ENCODE measurements around the gene RRH. TPM values are rescaled to one million over a fixed set of nuclear protein-coding genes. Genes with fewer than 3 reads are reported as not detected.
"Not testable (repeated sequence)": the region's sequence is repeated elsewhere in the genome, so short reads cannot be mapped to it uniquely, and the experiment has no call there.

The RRH gene
- total RNA-seq, 1 donor from 2014 or later, result 0.19 TPM

- no peaks in the 10 kb centered on the region for H3K9me3 ChIP-seq (replicated peaks)
- no peak overlapping the region for H3K27ac ChIP-seq (replicated peaks)
- H3K27me3 ChIP-seq (ENCODE audit: low read depth), result no peaks in the 10 kb centered on the region
- H3K36me3 ChIP-seq, result no peaks in the 10 kb centered on the region
- TF ChIP-seq, protein P1, sequence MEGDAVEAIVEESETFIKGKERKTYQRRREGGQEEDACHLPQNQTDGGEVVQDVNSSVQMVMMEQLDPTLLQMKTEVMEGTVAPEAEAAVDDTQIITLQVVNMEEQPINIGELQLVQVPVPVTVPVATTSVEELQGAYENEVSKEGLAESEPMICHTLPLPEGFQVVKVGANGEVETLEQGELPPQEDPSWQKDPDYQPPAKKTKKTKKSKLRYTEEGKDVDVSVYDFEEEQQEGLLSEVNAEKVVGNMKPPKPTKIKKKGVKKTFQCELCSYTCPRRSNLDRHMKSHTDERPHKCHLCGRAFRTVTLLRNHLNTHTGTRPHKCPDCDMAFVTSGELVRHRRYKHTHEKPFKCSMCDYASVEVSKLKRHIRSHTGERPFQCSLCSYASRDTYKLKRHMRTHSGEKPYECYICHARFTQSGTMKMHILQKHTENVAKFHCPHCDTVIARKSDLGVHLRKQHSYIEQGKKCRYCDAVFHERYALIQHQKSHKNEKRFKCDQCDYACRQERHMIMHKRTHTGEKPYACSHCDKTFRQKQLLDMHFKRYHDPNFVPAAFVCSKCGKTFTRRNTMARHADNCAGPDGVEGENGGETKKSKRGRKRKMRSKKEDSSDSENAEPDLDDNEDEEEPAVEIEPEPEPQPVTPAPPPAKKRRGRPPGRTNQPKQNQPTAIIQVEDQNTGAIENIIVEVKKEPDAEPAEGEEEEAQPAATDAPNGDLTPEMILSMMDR (IDR thresholded peaks at IDR 0.05; ENCODE audit: borderline replicate concordance), result no peak
- H3K4me1 ChIP-seq, result no peaks in the 10 kb centered on the region
- no peak overlapping the region for H3K4me3 ChIP-seq
- no peak for DNase-seq
- intact Hi-C loops (cut with micrococcal nuclease), result no loop called here
Measured at GRCh38 chr4:109872950-109873656, 45.3 kb downstream of the RRH start.

- Histone ChIP-seq H3K27me3 (ENCODE audit: low read depth) (no peaks in the 10 kb centered on the region), H3K36me3 (no peaks in the 10 kb centered on the region), H3K4me3 (no peak overlapping the region), H3K9me3 (replicated peaks) (no peaks in the 10 kb centered on the region), H3K27ac (replicated peaks) (no peak overlapping the region), H3K4me1 (no peaks in the 10 kb centered on the region)
- TF ChIP-seq, protein P1 (IDR thresholded peaks at IDR 0.05; ENCODE audit: borderline replicate concordance), result no peak
- intact Hi-C loops (cut with micrococcal nuclease), result no loop called here
- DNase-seq, result no peak
Measured at GRCh38 chr4:109873791-109874514, 46.2 kb downstream of the RRH start.

GRCh38 chr4:109875106-109875505, 47.3 kb downstream of the RRH start:
- no peak for DNase-seq
- no peaks in the 10 kb centered on the region for H3K36me3 ChIP-seq
- H3K9me3 ChIP-seq (replicated peaks), result no peaks in the 10 kb centered on the region
- no peak overlapping the region for H3K4me3 ChIP-seq
- TF ChIP-seq, protein P1 (IDR thresholded peaks at IDR 0.05; ENCODE audit: borderline replicate concordance), result no peak
- no peaks in the 10 kb centered on the region for H3K4me1 ChIP-seq
- no peak overlapping the region for H3K27ac ChIP-seq (replicated peaks)
- intact Hi-C loops (cut with micrococcal nuclease), result no loop called here
- no peaks in the 10 kb centered on the region for H3K27me3 ChIP-seq (ENCODE audit: low read depth)

DNA sequence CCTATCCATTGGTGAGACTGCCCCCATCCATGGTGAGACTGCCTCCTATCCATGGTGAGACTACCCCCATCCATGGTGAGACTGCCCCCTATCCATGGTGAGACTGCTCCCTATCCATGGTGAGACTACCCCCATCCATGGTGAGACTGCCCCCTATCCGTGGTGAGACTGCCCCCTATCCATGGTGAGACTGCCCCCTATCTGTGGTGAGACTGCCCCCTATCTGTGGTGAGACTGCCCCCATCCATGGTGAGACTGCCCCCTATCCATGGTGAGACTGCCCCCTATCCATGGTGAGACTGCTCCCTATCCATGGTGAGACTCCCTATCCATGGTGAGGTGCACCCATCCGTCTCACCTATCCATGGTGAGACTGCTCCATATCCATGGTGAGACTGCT, 47.8 kb downstream of the RRH start:
- H3K27me3 ChIP-seq (ENCODE audit: low read depth); H3K9me3 ChIP-seq (replicated peaks); intact Hi-C loops (cut with micrococcal nuclease); H3K4me3 ChIP-seq; H3K27ac ChIP-seq (replicated peaks); H3K36me3 ChIP-seq; DNase-seq; H3K4me1 ChIP-seq: not testable (repeated sequence)

GRCh38 chr4:109876634-109877265, 49.0 kb downstream of the RRH start:
- TF ChIP-seq, protein P1 (IDR thresholded peaks at IDR 0.05; ENCODE audit: borderline replicate concordance), result no peak
- no peak overlapping the region for H3K27ac ChIP-seq (replicated peaks)

DNA sequence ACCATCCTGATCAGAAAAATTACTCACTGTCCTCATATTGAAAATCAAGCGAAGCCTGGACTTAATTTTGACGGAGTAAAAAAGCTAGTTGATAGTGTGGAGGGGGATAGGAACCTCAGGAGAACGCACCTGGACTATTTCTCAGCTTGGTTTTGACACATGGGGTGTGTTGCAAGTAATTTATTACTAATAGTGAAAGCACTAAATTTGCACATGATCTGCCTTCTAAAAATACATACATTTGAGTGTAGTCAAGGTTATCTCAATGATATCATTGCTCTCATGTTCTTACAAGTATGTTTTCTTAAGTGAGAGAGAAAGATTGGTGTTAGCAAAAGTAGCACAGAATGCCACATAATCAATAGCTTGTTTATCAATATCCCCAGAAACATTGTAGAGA, 49.6 kb downstream of the RRH start:
- Histone ChIP-seq H3K4me3 (no peak overlapping the region), H3K9me3 (replicated peaks) (no peaks in the 10 kb centered on the region), H3K27me3 (ENCODE audit: low read depth) (no peaks in the 10 kb centered on the region), H3K4me1 (no peaks in the 10 kb centered on the region), H3K36me3 (no peaks in the 10 kb centered on the region), H3K27ac (replicated peaks) (no peak overlapping the region)
- DNase-seq, result no peak
- intact Hi-C loops (cut with micrococcal nuclease), result no loop called here
- TF ChIP-seq, protein P1 (IDR thresholded peaks at IDR 0.05; ENCODE audit: borderline replicate concordance), result no peak

More at GRCh38 chr4:109876634-109877265, 49.0 kb downstream of the RRH start:
- Histone ChIP-seq H3K4me1 (no peaks in the 10 kb centered on the region), H3K36me3 (no peaks in the 10 kb centered on the region), H3K27me3 (ENCODE audit: low read depth) (no peaks in the 10 kb centered on the region), H3K4me3 (no peak overlapping the region), H3K9me3 (replicated peaks) (no peaks in the 10 kb centered on the region)
- no peak for DNase-seq
- intact Hi-C loops (cut with micrococcal nuclease), result no loop called here
